Activated CD8-positive, alpha-beta T cell treated with anti-CD3 and anti-CD28 coated beads for 36 hours (primary cell): ENCODE results near the gene COL6A6. TPM values are rescaled to one million over a fixed set of nuclear protein-coding genes. Genes with fewer than 3 reads are reported as not detected.
A peak's percentile ranks its signal among the peaks of the same experiment; 100 is the strongest.
"Not testable (repeated sequence)": the region's sequence is repeated elsewhere in the genome, so short reads cannot be mapped to it uniquely, and the experiment has no call there.

ENCODE experiments used
- ATAC-seq: fragments of 200-7000 bp; cut with Tn5 transposase; one replicate; pipeline ENCODE4 v1.10.0; 2021; ENCODE audit warnings: mild to moderate bottlenecking, moderate library complexity
- CTCF ChIA-PET: fragments of 350-600 bp; sonication (Branson Sonifier 250); formaldehyde crosslinking; loops from one replicate; lab custom pipeline; 2021; ENCODE audit warnings: antibody characterized with exemption; lab: Charles Lee
- POLR2A ChIA-PET: fragments of 350-600 bp; sonication (Branson Sonifier 250); formaldehyde crosslinking; loops from one replicate; lab custom pipeline; 2021; ENCODE audit warnings: antibody characterized with exemption; lab: Charles Lee
- DNase-seq: peaks from one replicate; pipeline ENCODE4 v3.0.0-alpha.2; 2020
- H3K27ac Mint-ChIP-seq: one replicate; pipeline ENCODE4 v1.8.0; 2021; ENCODE audit warnings: mild to moderate bottlenecking, mixed read lengths
- H3K27me3 Mint-ChIP-seq: one replicate; pipeline ENCODE4 v1.8.0; 2021; ENCODE audit warnings: mixed read lengths
- H3K36me3 Mint-ChIP-seq: one replicate; pipeline ENCODE4 v1.8.0; 2021; ENCODE audit warnings: low read depth, mixed read lengths
- H3K4me1 Mint-ChIP-seq: one replicate; pipeline ENCODE4 v1.8.0; 2021; ENCODE audit warnings: low read depth, mixed read lengths
- H3K4me3 Mint-ChIP-seq: one replicate; pipeline ENCODE4 v1.8.0; 2021; ENCODE audit warnings: mild to moderate bottlenecking, moderate library complexity, mixed read lengths
- H3K9me3 Mint-ChIP-seq: one replicate; pipeline ENCODE4 v1.8.0; 2021; ENCODE audit warnings: mixed read lengths
- intact Hi-C: fragments of 100-400 bp; cut with micrococcal nuclease; formaldehyde crosslinking; loops from one replicate; pipeline ENCODE4 v1.10.0; 2022
- total RNA-seq, 2 experiments: library from RNA; stranded (reverse); gene quantifications; one replicate each; pipeline ENCODE4 v1.2.3, GENCODE V29; 2021
- TF ChIP-seq, protein P1 (sequence below): fragments of 200-600 bp; IDR thresholded peaks from one replicate; pipeline ENCODE4 v1.8.0; 2022; ENCODE audit warnings: antibody characterized with exemption, mild to moderate bottlenecking

COL6A6 gene
- total RNA-seq, 2 experiments from 2014 or later, result not detected

DNA sequence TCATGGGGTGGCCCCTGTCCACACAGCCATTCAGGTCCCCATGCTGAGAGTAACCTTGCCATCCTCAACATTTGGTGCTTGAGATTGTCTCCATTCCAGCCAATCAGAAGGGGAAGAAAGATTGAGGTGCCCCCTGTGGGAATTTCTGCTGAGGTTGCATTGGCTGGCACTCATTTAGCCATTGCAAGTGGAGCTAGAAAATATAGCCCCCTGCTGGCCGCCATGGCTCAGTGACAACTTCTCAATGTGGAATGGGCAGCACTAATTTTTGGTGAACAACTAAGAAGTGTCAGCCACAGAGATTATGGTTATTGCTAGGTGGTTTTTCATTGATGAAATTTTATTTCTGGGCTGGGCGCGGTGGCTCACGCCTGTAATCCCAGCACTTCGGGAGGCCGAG lies 22.0 kb downstream of the COL6A6 start:
- ChIA-PET POLR2A (no interaction called here), CTCF (interaction anchor here (0.9 to 3.5 kb wide), 8 partner anchors 9 to 262 kb away, joined by 3 to 14 read pairs (median 4); no protein-coding TSS in a partner anchor)
- intact Hi-C loops, result loop anchor here (2.0 kb wide), 1 partner anchor 262 kb away; no protein-coding TSS in a partner anchor
- DNase-seq (peak; percentile 59), ATAC-seq (peak; percentile 39)
- Mint-ChIP-seq H3K4me3 (no peak overlapping the region), H3K27me3 (peaks cover 8% of the 10 kb centered on the region), H3K27ac (no peak overlapping the region), H3K36me3 (no peaks in the 10 kb centered on the region), H3K4me1 (no peaks in the 10 kb centered on the region), H3K9me3 (no peaks in the 10 kb centered on the region)
- TF ChIP-seq, protein P1, sequence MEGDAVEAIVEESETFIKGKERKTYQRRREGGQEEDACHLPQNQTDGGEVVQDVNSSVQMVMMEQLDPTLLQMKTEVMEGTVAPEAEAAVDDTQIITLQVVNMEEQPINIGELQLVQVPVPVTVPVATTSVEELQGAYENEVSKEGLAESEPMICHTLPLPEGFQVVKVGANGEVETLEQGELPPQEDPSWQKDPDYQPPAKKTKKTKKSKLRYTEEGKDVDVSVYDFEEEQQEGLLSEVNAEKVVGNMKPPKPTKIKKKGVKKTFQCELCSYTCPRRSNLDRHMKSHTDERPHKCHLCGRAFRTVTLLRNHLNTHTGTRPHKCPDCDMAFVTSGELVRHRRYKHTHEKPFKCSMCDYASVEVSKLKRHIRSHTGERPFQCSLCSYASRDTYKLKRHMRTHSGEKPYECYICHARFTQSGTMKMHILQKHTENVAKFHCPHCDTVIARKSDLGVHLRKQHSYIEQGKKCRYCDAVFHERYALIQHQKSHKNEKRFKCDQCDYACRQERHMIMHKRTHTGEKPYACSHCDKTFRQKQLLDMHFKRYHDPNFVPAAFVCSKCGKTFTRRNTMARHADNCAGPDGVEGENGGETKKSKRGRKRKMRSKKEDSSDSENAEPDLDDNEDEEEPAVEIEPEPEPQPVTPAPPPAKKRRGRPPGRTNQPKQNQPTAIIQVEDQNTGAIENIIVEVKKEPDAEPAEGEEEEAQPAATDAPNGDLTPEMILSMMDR, result peak; percentile 54

DNA sequence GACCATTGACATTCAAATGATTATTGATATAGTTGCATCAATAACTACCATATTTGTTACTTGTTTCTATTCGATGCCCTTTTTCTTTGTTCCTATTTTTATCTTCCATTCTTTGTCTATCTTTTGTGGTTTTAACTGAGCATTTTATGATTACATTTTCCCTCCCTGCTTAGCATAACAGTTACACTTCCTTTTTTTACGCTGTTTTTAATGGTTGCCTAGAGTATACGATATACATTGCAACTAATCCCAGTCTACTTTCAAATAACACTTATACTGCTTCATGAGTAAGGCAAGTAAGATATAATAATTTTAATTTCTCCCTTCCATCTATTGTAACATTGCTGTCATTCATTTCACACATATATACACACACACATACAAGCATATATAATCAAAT lies 26.3 kb downstream of the COL6A6 start:
- Mint-ChIP-seq H3K4me3 (no peak overlapping the region), H3K27me3 (peaks cover 6% of the 10 kb centered on the region), H3K27ac (no peak overlapping the region), H3K36me3 (no peaks in the 10 kb centered on the region), H3K9me3 (no peaks in the 10 kb centered on the region), H3K4me1 (no peaks in the 10 kb centered on the region)
- TF ChIP-seq, protein P1, result no peak
- CTCF ChIA-PET, result no interaction called here
- ATAC-seq, result no peak
- intact Hi-C loops, result no loop called here
- no peak for DNase-seq
- POLR2A ChIA-PET, result no interaction called here

- ATAC-seq (no peak), DNase-seq (no peak)
- Mint-ChIP-seq H3K4me1 (no peaks in the 10 kb centered on the region), H3K4me3 (no peak overlapping the region), H3K36me3 (no peaks in the 10 kb centered on the region), H3K27ac (no peak overlapping the region), H3K9me3 (no peaks in the 10 kb centered on the region), H3K27me3 (peaks cover 6% of the 10 kb centered on the region)
- CTCF ChIA-PET, result interaction anchor here (0.8 kb wide), 1 partner anchor 271 kb away, joined by 3 read pairs; no protein-coding TSS in a partner anchor
- intact Hi-C loops, result no loop called here
- POLR2A ChIA-PET, result no interaction called here
- TF ChIP-seq, protein P1, result no peak
These were observed 30.1 kb downstream of the COL6A6 start for GRCh38 chr3:130546920-130547679.

DNA sequence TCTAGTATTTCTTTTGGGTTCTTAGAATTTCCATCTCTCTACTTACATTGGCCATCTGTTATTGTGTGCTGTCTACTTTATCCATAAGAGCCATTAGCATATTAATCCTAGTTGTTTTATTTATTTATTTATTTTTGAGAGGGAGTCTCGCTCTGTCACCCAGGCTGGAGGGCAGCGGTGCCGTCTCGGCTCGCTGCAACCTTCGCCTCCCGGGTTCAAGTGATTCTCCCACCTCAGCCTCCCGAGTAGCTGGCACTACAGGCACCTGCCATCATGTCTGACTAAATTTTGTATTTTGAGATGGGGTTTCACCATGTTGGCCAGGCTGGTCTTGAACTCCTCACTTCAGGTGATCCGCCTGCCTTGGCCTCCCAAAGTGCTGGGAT lies 30.7 kb downstream of the COL6A6 start:
- POLR2A ChIA-PET, H3K9me3 Mint-ChIP-seq, H3K4me1 Mint-ChIP-seq, CTCF ChIA-PET, H3K4me3 Mint-ChIP-seq, DNase-seq, H3K36me3 Mint-ChIP-seq, intact Hi-C loops, H3K27me3 Mint-ChIP-seq, H3K27ac Mint-ChIP-seq, ATAC-seq: not testable (repeated sequence)

DNA sequence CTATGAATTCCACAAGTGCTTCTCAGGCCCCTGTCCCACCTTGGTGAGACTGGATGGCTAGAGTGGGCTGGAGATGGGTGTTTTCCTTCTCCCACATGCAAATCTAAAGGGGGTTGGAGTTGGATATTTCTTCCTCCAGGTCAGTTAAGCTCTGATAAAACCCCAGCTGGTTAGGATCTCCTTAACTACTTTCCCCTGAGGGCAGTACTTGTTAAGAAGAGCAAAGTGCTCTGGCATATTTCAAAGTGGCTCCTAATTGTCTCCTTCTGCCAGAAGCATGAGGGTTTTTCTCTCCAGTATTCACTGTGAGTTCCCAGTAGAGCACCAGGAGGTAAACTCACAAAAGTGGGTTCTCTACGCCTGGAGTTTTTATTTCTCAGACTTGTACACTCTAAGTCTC lies 31.4 kb downstream of the COL6A6 start:
- ChIA-PET POLR2A (no interaction called here), CTCF (interaction anchor here (0.7 kb wide), 1 partner anchor 10 kb away, joined by 3 read pairs; no protein-coding TSS in a partner anchor)
- Mint-ChIP-seq H3K4me1 (no peaks in the 10 kb centered on the region), H3K36me3 (no peaks in the 10 kb centered on the region), H3K4me3 (no peak overlapping the region), H3K9me3 (no peaks in the 10 kb centered on the region), H3K27me3 (peaks cover 4% of the 10 kb centered on the region), H3K27ac (no peak overlapping the region)
- TF ChIP-seq, protein P1, result no peak
- DNase-seq (no peak), ATAC-seq (no peak)
- intact Hi-C loops, result no loop called here
